ENCODE data around the gene NTSR1.

DNA sequence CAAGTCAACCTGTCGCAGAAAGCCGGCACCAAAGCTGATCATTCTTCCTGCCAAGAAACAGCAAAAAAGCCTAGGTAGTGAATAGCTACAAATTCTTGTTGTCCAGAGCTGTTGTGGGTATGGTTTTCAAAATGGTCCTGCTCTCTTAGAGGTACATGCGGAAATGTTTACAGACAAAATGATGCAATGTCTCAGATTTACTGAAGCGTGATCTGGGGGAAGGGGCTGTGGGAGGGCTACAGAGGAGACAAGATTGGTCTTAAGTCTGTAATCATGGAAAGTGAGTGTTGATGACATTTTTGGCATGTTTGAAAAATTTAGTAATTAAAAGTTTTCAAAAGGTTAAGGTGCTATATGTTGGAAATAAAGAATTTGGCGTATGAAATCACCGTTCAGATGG lies 6.2 kb downstream of the NTSR1 start:
- TF ChIP-seq CTCF (conservative IDR thresholded peaks at IDR 0.05 in 1 of 2, IDR thresholded peaks at IDR 0.05 in 1 of 2; ENCODE audit: extremely low read depth in 1 of 2, insufficient read depth in 1 of 2, low read depth in 1 of 2, low read length in 2 of 2) (no peak), EZH2 (IDR thresholded peaks at IDR 0.05; ENCODE audit: borderline replicate concordance, low read length) (no peak)

Data from mammary epithelial cell (primary cell).